GM20000 (cell line): Measurements from ENCODE around the gene KLHL17.
"Not testable (repeated sequence)": the region's sequence is repeated elsewhere in the genome, so short reads cannot be mapped to it uniquely, and the experiment has no call there.

Experiments
- DNase-seq: peaks from one replicate; pipeline ENCODE4 v3.0.0; 2012; ENCODE audit warnings: low spot score
- CTCF ChIP-seq: IDR thresholded peaks from 2 replicates; pipeline ENCODE4 v1.5.1; 2012; ENCODE audit warnings: mild to moderate bottlenecking, control low read depth; ENCODE audit errors: extremely low read depth, missing control alignments

The KLHL17 gene

GRCh38 chr1:975365-975764 is 15.0 kb downstream of the KLHL17 start:
- no peak for DNase-seq
- TF ChIP-seq CTCF, result no peak

GRCh38 chr1:975896-976683 is 15.7 kb downstream of the KLHL17 start:
- TF ChIP-seq CTCF, result no peak
- peak; percentile 84 for DNase-seq

GRCh38 chr1:976791-977190 is 16.4 kb downstream of the KLHL17 start:
- DNase-seq, result not testable (repeated sequence)

- TF ChIP-seq CTCF, result no peak
- no peak for DNase-seq
Measured at GRCh38 chr1:978069-978834, 17.9 kb downstream of the KLHL17 start.

GRCh38 chr1:978835-979743 is 18.7 kb downstream of the KLHL17 start:
- DNase-seq, result no peak
- no peak for TF ChIP-seq CTCF

GRCh38 chr1:979744-980072 is 19.3 kb downstream of the KLHL17 start:
- TF ChIP-seq CTCF, result no peak
- DNase-seq, result no peak

GRCh38 chr1:980137-980571 is 19.8 kb downstream of the KLHL17 start:
- no peak for TF ChIP-seq CTCF
- DNase-seq, result no peak
